HG02970 (cell line): ENCODE data around the gene UBXN6.
A peak's percentile ranks its signal among the peaks of the same experiment; 100 is the strongest.

Experiments
- ATAC-seq: cut with Tn5 transposase; IDR thresholded peaks from one replicate; pipeline ENCODE4 v1.9.1; 2021; ENCODE audit warnings: mild to moderate bottlenecking, moderate library complexity, moderate number of reproducible peaks; ENCODE audit not compliant: unreplicated experiment, low FRiP score

UBXN6 gene

GRCh38 chr19:4464815-4465581 is 7.4 kb upstream of the UBXN6 start:
- ATAC-seq: no peak

GRCh38 chr19:4456843-4457653 is 546 bp downstream of the UBXN6 start:
- peak; percentile 1 for ATAC-seq

- no peak for ATAC-seq
Observed at GRCh38 chr19:4456476-4456842, 1.1 kb downstream of the UBXN6 start.

GRCh38 chr19:4455719-4456475 is 1.7 kb downstream of the UBXN6 start:
- no peak for ATAC-seq

GRCh38 chr19:4454747-4455718 is 2.6 kb downstream of the UBXN6 start:
- ATAC-seq: no peak

- no peak for ATAC-seq
Observed at GRCh38 chr19:4453232-4454179, 4.1 kb downstream of the UBXN6 start.

GRCh38 chr19:4452230-4452990 is 5.2 kb downstream of the UBXN6 start:
- no peak for ATAC-seq

- ATAC-seq: no peak
Observed at GRCh38 chr19:4449639-4450028, 8.0 kb downstream of the UBXN6 start.

- ATAC-seq: no peak
Observed at GRCh38 chr19:4449022-4449638, 8.5 kb downstream of the UBXN6 start.

- no peak for ATAC-seq
Observed at GRCh38 chr19:4448147-4448985, 9.2 kb downstream of the UBXN6 start.

- no peak for ATAC-seq
Observed at GRCh38 chr19:4447327-4448146, 10.1 kb downstream of the UBXN6 start.

GRCh38 chr19:4446704-4447200 is 10.8 kb downstream of the UBXN6 start:
- ATAC-seq: no peak

GRCh38 chr19:4445963-4446703 is 11.5 kb downstream of the UBXN6 start:
- ATAC-seq: no peak

GRCh38 chr19:4444765-4445741 is 12.5 kb downstream of the UBXN6 start:
- no peak for ATAC-seq
